NK-92 (cell line): ENCODE results near the gene ARHGAP1.

Experiments used
- DNase-seq: peaks from one replicate; lab custom pipeline; 2025; ENCODE audit not compliant: unreplicated experiment; lab: John Stamatoyannopoulos, UW

The ARHGAP1 gene

GRCh38 chr11:46700241-46701077, at the start of gene ARHGAP1, which contains the start of gene ZNF408:
TSS of gene ARHGAP1 (minus strand) at chr11:46700619. CDS start at chr11:46696107, 4,512 bp downstream.
TSS of gene ZNF408 (plus strand) at chr11:46701031. CDS start at chr11:46701048, 17 bp downstream.
- DNase-seq: peak; percentile 92

GRCh38 chr11:46747150-46747549, 46.7 kb upstream of the ARHGAP1 start:
- no peak for DNase-seq

- no peak for DNase-seq
Observed at GRCh38 chr11:46745995-46746394, 45.6 kb upstream of the ARHGAP1 start.

DNA sequence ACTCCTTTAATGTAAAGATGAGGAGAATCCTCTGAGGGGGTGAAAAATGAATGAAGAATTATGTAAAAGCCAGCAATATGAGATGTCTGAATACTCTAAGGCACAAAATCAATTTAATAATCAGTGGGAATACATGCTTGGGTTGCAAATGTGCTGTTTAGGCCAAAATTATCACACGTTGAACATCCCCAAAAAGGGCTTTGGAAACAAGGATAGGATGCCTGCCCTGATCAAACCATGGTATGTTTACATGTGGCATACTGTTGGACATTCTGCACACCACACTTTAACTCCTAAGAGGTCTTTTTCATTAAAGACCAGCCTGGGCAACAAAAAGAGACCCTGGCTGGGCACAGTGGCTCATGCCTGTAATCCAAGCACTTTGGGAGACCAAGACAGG, 44.9 kb upstream of the ARHGAP1 start:
- no peak for DNase-seq

GRCh38 chr11:46743693-46744339, 43.4 kb upstream of the ARHGAP1 start:
- DNase-seq: no peak

DNA sequence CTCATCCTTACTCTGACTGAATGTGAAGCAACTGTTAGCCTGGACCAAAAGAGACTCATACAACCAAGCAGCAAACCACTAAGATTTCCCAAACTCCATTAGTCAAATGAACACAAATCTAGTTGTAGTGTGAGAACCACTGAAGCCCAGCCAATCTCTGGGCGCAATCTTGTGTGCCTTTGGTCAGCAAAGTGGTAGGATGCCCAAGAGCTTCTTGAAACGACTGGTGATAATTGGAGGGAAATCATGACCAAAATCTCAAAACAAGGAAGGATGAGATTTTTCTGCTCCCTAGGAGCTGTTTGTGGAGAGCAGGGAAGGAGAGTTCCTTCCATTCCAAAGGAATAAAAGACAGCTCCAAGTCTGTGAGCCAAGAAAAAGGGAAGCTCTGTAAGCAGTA, 42.6 kb upstream of the ARHGAP1 start:
- no peak for DNase-seq

DNA sequence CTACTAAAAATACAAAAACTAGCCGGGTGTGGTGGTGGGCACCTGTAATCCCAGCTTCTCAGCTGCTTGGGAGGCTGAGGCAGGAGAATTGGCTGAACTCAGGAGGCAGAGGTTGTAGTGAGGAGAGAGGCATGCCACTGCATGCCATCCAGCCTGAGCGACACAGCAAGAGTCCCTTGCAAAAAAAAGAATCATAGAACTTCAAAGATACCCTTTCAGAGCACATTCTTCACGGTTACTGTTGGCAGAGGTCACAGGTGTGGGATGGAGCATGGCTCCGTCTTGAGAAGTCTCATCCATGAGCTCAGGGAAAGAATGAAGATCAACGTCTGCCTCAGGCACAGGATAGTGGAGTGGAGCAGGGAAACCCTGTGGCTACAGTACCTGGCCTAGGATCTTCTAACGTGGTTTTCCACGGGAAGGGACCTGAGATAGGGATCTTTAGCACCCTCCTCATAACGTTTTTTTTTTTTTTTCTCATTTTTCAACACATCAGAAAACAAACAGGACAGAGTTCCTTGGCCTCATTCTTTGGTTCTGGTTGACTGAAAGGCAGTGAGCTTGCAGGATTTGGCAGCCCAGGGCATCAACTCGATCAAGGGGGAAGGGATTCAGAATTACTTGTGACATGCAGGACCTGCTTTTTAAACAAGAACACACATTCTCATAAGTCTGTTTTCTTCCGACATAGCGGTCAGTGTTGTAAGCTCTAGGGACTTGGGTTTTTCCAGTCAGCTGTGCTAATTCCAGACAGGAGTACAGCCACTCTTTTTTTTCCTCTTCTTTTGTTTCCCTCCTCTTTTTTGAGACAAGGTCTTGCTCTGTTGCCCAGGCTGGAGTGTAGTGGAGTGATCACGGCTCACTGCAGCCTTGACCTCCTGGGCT, 41.4 kb upstream of the ARHGAP1 start:
- DNase-seq: no peak

DNA sequence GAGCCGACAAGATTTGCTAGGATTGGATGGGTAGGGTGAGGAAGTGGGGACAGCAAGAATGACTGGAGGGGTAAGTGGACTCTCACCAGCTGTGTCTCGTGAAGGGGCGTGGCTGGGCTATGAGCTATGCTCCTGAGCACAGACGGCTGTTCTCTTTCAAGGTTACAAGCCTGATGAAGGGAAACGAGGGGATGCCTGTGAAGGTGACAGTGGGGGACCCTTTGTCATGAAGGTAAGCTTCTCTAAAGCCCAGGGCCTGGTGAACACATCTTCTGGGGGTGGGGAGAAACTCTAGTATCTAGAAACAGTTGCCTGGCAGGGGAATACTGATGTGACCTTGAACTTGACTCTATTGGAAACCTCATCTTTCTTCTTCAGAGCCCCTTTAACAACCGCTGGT, 38.5 kb upstream of the ARHGAP1 start:
- no peak for DNase-seq

- DNase-seq: no peak
Observed at GRCh38 chr11:46737699-46738098, 37.3 kb upstream of the ARHGAP1 start.

DNA sequence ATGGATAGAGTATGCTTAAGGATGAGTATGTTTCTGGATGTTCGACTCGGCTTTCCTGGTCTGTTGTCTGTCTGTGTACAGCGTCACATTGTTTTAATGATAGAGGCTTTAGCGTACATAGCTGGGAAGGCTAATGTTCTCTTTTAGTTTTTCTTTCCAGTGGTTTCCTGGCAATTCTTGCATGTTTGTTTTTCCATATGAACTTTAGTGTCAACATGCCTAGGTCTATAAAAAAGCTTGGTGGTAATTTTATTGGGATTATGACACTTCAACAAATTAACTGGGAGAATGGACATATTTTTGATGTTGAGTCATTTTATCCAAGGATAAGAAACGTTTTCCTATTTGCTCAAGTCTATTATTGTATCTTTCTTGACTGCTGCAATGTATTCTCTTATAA, 36.2 kb upstream of the ARHGAP1 start:
- no peak for DNase-seq

GRCh38 chr11:46736146-46736545, 35.7 kb upstream of the ARHGAP1 start:
- no peak for DNase-seq

DNA sequence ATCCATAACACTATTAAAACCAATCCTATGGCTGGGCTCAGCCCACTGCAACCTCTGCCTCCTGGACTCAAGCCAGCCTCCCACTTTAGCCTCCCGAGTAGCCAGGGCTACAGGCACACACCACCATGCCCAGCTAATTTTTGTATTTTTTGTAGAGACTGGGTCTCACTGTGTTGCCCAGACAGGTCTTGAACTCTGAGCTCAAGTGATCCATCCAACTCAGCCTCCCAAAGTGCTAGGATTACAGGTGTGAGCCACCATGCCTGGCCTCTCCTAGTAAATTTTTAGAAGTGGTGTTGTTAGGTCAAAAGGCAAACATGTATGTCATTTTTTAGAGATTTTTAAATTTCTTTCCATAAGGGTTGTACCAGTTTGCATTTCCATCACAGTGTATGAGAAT, 32.8 kb upstream of the ARHGAP1 start:
- DNase-seq: no peak

GRCh38 chr11:46731545-46731944, 31.1 kb upstream of the ARHGAP1 start:
- DNase-seq: no peak

- no peak for DNase-seq
Observed at GRCh38 chr11:46729110-46730027, 28.9 kb upstream of the ARHGAP1 start.

- no peak for DNase-seq
Observed at GRCh38 chr11:46728659-46729040, 28.2 kb upstream of the ARHGAP1 start.

DNA sequence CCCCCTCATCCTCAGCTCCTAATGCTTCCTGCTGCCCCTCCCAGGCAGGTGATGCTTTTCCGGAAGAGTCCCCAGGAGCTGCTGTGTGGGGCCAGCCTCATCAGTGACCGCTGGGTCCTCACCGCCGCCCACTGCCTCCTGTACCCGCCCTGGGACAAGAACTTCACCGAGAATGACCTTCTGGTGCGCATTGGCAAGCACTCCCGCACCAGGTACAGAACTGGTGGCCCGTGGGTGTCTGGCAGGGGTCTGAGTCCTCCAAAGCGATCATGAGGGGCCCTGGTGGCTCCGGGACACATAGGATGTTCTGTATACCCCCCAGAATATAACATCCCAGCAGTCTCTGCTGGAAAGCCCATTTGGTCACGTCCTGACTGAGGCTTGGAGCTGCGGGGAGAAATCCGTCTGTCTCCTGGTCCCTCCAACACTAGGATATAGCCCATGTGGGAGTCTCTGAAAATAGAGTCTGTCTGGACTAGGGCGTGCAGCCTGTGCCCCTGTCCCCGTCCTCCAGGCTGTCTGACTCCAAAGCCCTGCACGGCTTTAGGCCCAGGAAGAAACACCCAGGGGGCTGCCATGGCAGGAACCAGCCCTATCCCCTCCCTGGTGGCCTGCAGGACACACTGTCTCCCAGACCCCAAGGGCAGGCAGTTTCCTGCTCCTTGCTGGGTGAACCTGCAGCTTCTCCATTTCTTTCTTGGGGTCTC, 27.7 kb upstream of the ARHGAP1 start:
- DNase-seq: no peak

- DNase-seq: no peak
Observed at GRCh38 chr11:46726206-46726862, 25.9 kb upstream of the ARHGAP1 start.

GRCh38 chr11:46725338-46726205, 25.2 kb upstream of the ARHGAP1 start:
- no peak for DNase-seq
